GM21447 (cell line): ENCODE data around the gene ADARB1.
"Not testable (repeated sequence)": the region's sequence is repeated elsewhere in the genome, so short reads cannot be mapped to it uniquely, and the experiment has no call there.

Source experiments
- ATAC-seq: cut with Tn5 transposase; IDR thresholded peaks from one replicate; pipeline ENCODE4 v1.9.1; 2021; ENCODE audit not compliant: unreplicated experiment

ADARB1 gene

GRCh38 chr21:45074048-45074817, at the start of gene ADARB1:
ADARB1 (plus strand) TSS chr21:45074580; CDS start chr21:45171657, 97,077 bp downstream.
- peak; percentile 56 for ATAC-seq

- no peak for ATAC-seq
Observed at GRCh38 chr21:45026066-45026745, 48.2 kb upstream of the ADARB1 start.

- no peak for ATAC-seq
Observed at GRCh38 chr21:45026826-45027225, 47.6 kb upstream of the ADARB1 start.

GRCh38 chr21:45027241-45028196, 46.9 kb upstream of the ADARB1 start:
- ATAC-seq, result no peak

- ATAC-seq, result not testable (repeated sequence)
Observed at GRCh38 chr21:45028645-45029044, 45.7 kb upstream of the ADARB1 start.

- no peak for ATAC-seq
Observed at GRCh38 chr21:45029298-45029947, 45.0 kb upstream of the ADARB1 start.

GRCh38 chr21:45029948-45030681, 44.3 kb upstream of the ADARB1 start:
- no peak for ATAC-seq

- ATAC-seq, result no peak
Observed at GRCh38 chr21:45030682-45031570, 43.5 kb upstream of the ADARB1 start.

GRCh38 chr21:45031571-45032191, 42.7 kb upstream of the ADARB1 start:
- no peak for ATAC-seq

- no peak for ATAC-seq
Observed at GRCh38 chr21:45032332-45032731, 42.0 kb upstream of the ADARB1 start.

- ATAC-seq, result no peak
Observed at GRCh38 chr21:45032977-45033710, 41.2 kb upstream of the ADARB1 start.

GRCh38 chr21:45033791-45034555, 40.4 kb upstream of the ADARB1 start:
- no peak for ATAC-seq

GRCh38 chr21:45034556-45035476, 39.6 kb upstream of the ADARB1 start:
- ATAC-seq, result no peak

- no peak for ATAC-seq
Observed at GRCh38 chr21:45035477-45035848, 38.9 kb upstream of the ADARB1 start.

GRCh38 chr21:45036630-45037029, 37.8 kb upstream of the ADARB1 start:
- ATAC-seq, result no peak

- ATAC-seq, result no peak
Observed at GRCh38 chr21:45037986-45038385, 36.4 kb upstream of the ADARB1 start.
